Panc1 (cell line): Measurements from ENCODE around the gene PCGF3. TPM values are rescaled to one million over a fixed set of nuclear protein-coding genes. Genes with fewer than 3 reads are reported as not detected.
A peak's percentile ranks its signal among the peaks of the same experiment; 100 is the strongest.

Experiments
- ATAC-seq: fragments of 200-7000 bp; cut with Tn5 transposase; 2 replicates; pipeline ENCODE4 v1.9.1; 2020; ENCODE audit warnings: mild to moderate bottlenecking, moderate library complexity
- BruUV-seq: library from RNA; stranded (reverse); fragments of 400-500 nt; replicated peaks from 2 replicates; lab custom pipeline; 2021; lab: Mats Ljungman, UMichigan
- CTCF ChIA-PET: fragments of 300-600 bp; sonication (Branson Sonifier 250); formaldehyde crosslinking; loops from one replicate; lab custom pipeline; 2022; ENCODE audit warnings: antibody characterized with exemption; lab: Charles Lee
- POLR2A ChIA-PET: fragments of 300-600 bp; sonication (Branson Sonifier 250); formaldehyde crosslinking; loops from one replicate; lab custom pipeline; 2022; ENCODE audit warnings: antibody characterized with exemption; lab: Charles Lee
- DNase-seq: peaks from one replicate; pipeline ENCODE4 v3.0.0-alpha.2; 2010; ENCODE audit warnings: low read depth, low spot score
- H3K27ac ChIP-seq: 2 replicates; pipeline ENCODE4 v1.5.1; 2011; ENCODE audit warnings: mild to moderate bottlenecking, low read length, inconsistent platforms
- H3K27me3 ChIP-seq: fragments of 200-500 bp; sonication (Bioruptor generic); 2 replicates; pipeline ENCODE4 v1.6.0; 2014; ENCODE audit warnings: low read length, inconsistent platforms; ENCODE audit not compliant: control insufficient read depth, insufficient read depth
- H3K36me3 ChIP-seq: fragments of 200-500 bp; sonication (Bioruptor generic); 2 replicates; pipeline ENCODE4 v1.5.1; 2014; ENCODE audit warnings: inconsistent platforms, mild to moderate bottlenecking, low read length, moderate library complexity; ENCODE audit not compliant: control insufficient read depth, insufficient read depth
- H3K4me1 ChIP-seq: 2 replicates; pipeline ENCODE4 v1.5.1; 2011; ENCODE audit warnings: inconsistent platforms, mild to moderate bottlenecking, low read length, moderate library complexity; ENCODE audit not compliant: control insufficient read depth, insufficient read depth
- H3K4me3 ChIP-seq, 2 experiments: 2 replicates each; pipeline ENCODE4 v1.5.1; 2011 to 2012; ENCODE audit warnings: low read depth in 2 of 2, low read length in 2 of 2, mild to moderate bottlenecking in 2 of 2, inconsistent platforms in 1 of 2, moderate library complexity in 1 of 2
- H3K9me3 ChIP-seq: fragments of 200-500 bp; sonication (Bioruptor generic); 2 replicates; pipeline ENCODE4 v1.5.1; 2014; ENCODE audit warnings: low read depth, mild to moderate bottlenecking, inconsistent platforms, low read length, moderate library complexity; ENCODE audit not compliant: control insufficient read depth, insufficient read depth
- POLR2AphosphoS5 ChIP-seq: IDR thresholded peaks from 2 replicates; pipeline ENCODE4 v1.6.1; 2012; ENCODE audit warnings: mild to moderate bottlenecking, low read depth, low read length, moderate library complexity
- SIN3A ChIP-seq: IDR thresholded peaks from 2 replicates; pipeline ENCODE4 v1.6.1; 2012; ENCODE audit warnings: low read depth, mild to moderate bottlenecking, low read length, moderate library complexity, borderline replicate concordance; ENCODE audit not compliant: insufficient read depth
- TCF7L2 ChIP-seq: IDR thresholded peaks from 2 replicates; pipeline ENCODE4 v1.6.1; 2011; ENCODE audit warnings: mild to moderate bottlenecking, low read depth, low read length, inconsistent platforms
- in situ Hi-C: cut with HindIII; loops from 2 replicates; pipeline ENCODE4 v1.10.0; 2016; ENCODE audit warnings: low sequenced_read_pairs, low pct_unique_long_range_greater_than_20kb
- intact Hi-C: fragments of 100-400 bp; cut with micrococcal nuclease; formaldehyde crosslinking; loops from one replicate; pipeline ENCODE4 v1.10.0; 2022; ENCODE audit not compliant: unreplicated experiment
- total RNA-seq: library from RNA; stranded (reverse); gene quantifications from one replicate; pipeline ENCODE4 v1.2.1, GENCODE V29; 2021; ENCODE audit not compliant: unreplicated experiment
- TF ChIP-seq, protein P1 (sequence below), 2 experiments: IDR thresholded peaks; 2 replicates each; pipeline ENCODE4 v1.6.1; 2011 to 2012; ENCODE audit warnings: low read depth in 2 of 2, control low read depth in 1 of 2, low read length in 1 of 2, mild to moderate bottlenecking in 1 of 2, moderate library complexity in 1 of 2; ENCODE audit not compliant: insufficient read depth in 1 of 2
- TF ChIP-seq, protein P2 (sequence below): fragments of 450-650 bp; IDR thresholded peaks from 2 replicates; pipeline ENCODE4 v1.5.1; 2017; ENCODE audit warnings: mild to moderate bottlenecking

Gene PCGF3
- total RNA-seq, 1 experiment from 2014 or later, result 44.6 TPM

DNA sequence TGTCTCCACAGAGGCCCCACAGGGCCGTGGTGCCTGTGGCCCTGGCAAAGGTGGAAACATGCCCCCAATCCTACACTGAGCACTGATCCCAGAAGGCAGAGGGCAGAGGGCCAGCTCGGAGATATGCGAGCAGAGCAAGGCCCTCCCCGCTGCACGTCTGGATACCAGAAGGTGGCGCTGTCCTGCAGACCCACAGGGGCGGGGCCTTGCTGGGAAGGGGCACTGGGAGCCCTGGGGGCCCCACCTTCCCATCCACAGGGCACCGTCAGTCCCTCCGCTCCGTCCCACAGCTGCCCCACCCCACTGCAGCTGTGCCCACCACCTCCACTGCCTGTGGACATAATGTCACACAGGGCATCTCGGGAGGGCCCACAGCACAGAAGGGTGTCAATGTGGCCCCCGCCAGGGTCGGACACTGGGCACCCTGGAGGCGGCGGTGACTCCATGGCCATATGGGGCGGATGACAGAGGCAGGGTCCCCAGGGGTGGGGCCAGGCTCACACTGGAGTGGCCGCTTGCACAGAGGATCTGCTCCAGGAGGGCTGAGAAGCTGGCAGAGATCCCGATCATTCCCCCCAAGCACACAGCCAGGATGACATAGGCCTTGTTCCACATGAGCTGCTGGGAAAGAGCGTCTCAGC lies 21.5 kb upstream of the PCGF3 start:
- no peaks in the 10 kb centered on the region for H3K9me3 ChIP-seq
- H3K4me1 ChIP-seq, result peaks cover 24% of the 10 kb centered on the region
- no peaks in the 10 kb centered on the region for H3K36me3 ChIP-seq
- no peaks in the 10 kb centered on the region for H3K27me3 ChIP-seq
- no TSS peak for BruUV-seq
- in situ Hi-C loops (no loop called here), intact Hi-C loops (no loop called here)
- ChIA-PET POLR2A (no interaction called here), CTCF (interaction anchor here (0.6 to 1.4 kb wide), 5 partner anchors 10 to 215 kb away, joined by 3 to 4 read pairs (median 3); partner anchors contain the start of genes ATP5ME and MYL5)
- DNase-seq, result no peak
- ATAC-seq, result peak; percentile 57
- H3K4me3 ChIP-seq, result no peak overlapping the region
- TF ChIP-seq TCF7L2, result no peak
- TF ChIP-seq, protein P1, sequence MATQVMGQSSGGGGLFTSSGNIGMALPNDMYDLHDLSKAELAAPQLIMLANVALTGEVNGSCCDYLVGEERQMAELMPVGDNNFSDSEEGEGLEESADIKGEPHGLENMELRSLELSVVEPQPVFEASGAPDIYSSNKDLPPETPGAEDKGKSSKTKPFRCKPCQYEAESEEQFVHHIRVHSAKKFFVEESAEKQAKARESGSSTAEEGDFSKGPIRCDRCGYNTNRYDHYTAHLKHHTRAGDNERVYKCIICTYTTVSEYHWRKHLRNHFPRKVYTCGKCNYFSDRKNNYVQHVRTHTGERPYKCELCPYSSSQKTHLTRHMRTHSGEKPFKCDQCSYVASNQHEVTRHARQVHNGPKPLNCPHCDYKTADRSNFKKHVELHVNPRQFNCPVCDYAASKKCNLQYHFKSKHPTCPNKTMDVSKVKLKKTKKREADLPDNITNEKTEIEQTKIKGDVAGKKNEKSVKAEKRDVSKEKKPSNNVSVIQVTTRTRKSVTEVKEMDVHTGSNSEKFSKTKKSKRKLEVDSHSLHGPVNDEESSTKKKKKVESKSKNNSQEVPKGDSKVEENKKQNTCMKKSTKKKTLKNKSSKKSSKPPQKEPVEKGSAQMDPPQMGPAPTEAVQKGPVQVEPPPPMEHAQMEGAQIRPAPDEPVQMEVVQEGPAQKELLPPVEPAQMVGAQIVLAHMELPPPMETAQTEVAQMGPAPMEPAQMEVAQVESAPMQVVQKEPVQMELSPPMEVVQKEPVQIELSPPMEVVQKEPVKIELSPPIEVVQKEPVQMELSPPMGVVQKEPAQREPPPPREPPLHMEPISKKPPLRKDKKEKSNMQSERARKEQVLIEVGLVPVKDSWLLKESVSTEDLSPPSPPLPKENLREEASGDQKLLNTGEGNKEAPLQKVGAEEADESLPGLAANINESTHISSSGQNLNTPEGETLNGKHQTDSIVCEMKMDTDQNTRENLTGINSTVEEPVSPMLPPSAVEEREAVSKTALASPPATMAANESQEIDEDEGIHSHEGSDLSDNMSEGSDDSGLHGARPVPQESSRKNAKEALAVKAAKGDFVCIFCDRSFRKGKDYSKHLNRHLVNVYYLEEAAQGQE (IDR thresholded peaks at IDR 0.05; ENCODE audit: insufficient read depth in 1 of 2, low read depth in 2 of 2, low read length in 1 of 2), result no peak
- TF ChIP-seq, protein P2, sequence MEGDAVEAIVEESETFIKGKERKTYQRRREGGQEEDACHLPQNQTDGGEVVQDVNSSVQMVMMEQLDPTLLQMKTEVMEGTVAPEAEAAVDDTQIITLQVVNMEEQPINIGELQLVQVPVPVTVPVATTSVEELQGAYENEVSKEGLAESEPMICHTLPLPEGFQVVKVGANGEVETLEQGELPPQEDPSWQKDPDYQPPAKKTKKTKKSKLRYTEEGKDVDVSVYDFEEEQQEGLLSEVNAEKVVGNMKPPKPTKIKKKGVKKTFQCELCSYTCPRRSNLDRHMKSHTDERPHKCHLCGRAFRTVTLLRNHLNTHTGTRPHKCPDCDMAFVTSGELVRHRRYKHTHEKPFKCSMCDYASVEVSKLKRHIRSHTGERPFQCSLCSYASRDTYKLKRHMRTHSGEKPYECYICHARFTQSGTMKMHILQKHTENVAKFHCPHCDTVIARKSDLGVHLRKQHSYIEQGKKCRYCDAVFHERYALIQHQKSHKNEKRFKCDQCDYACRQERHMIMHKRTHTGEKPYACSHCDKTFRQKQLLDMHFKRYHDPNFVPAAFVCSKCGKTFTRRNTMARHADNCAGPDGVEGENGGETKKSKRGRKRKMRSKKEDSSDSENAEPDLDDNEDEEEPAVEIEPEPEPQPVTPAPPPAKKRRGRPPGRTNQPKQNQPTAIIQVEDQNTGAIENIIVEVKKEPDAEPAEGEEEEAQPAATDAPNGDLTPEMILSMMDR, result peak; percentile 92
- no peak overlapping the region for H3K27ac ChIP-seq

DNA sequence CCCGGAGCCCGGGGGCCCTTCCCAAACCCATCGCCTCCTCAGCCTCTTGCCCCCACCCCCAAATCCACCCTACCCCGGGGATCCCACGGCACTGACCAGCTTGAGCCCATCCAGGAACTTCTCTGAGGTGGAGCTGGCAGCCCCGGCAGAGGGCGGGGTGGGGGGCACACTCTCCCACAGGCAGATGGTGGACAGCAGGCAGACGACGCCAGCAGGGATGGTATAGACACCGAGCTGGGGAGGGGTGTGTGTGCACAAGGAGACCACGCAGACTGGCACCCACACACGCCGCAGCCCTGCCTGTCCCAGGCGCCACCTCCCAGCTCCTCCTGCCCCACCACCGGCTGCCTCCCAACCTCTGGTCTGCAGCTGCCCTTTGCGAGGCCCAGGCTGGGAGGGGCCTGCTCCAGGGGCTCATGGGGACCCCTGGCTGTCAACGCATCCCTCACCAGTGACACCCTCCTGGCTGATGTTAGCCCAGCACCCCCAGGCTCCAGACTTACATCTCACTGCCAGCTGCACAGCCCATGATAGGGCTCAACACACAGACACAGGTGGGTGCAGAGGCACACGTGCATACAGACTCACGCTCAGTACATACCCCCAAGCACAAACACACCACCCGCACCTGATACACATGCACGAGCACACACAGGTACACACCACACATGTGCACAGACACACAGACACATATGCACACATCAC lies 20.9 kb upstream of the PCGF3 start:
- CTCF ChIA-PET, result interaction anchor here (0.6 to 1.4 kb wide), 4 partner anchors 10 to 25 kb away, joined by 3 to 4 read pairs (median 3); partner anchors contain the start of genes ATP5ME and MYL5
- no peaks in the 10 kb centered on the region for H3K27me3 ChIP-seq
- no peak overlapping the region for H3K27ac ChIP-seq
- POLR2A ChIA-PET, result no interaction called here
- TF ChIP-seq SIN3A (no peak), TCF7L2 (no peak), POLR2AphosphoS5 (no peak)
- TF ChIP-seq, protein P1 (IDR thresholded peaks at IDR 0.05; ENCODE audit: insufficient read depth in 1 of 2, low read depth in 2 of 2, low read length in 1 of 2), result no peak
- TF ChIP-seq, protein P2, result no peak
- H3K9me3 ChIP-seq, result no peaks in the 10 kb centered on the region
- no peaks in the 10 kb centered on the region for H3K36me3 ChIP-seq
- intact Hi-C loops, result no loop called here
- no peak overlapping the region for H3K4me3 ChIP-seq
- in situ Hi-C loops, result no loop called here
- H3K4me1 ChIP-seq, result peaks cover 24% of the 10 kb centered on the region
- BruUV-seq, result no TSS peak
- DNase-seq (no peak), ATAC-seq (no peak)
